ENCODE data around the gene COA6.
A peak's percentile ranks its signal among the peaks of the same experiment; 100 is the strongest.
"Not testable (repeated sequence)": the region's sequence is repeated elsewhere in the genome, so short reads cannot be mapped to it uniquely, and the experiment has no call there.

The COA6 gene

GRCh38 chr1:234372011-234372757 is 1.1 kb upstream of the COA6 start:
- Histone ChIP-seq H2AFZ (ENCODE audit: low read depth, low read length, severe bottlenecking) (no peak overlapping the region), H3K9me2 (replicated peaks; ENCODE audit: insufficient read depth, low read length) (no peaks in the 10 kb centered on the region), H3K9ac (ENCODE audit: low read length) (peak overlapping the region; percentile 77), H3K27ac (ENCODE audit: low read depth, low read length) (0 out of 2 replicates have a peak overlapping the region, but pooled peaks have one; percentile 87), H3K27me3 (ENCODE audit: low read length) (no peaks in the 10 kb centered on the region), H3K4me2 (ENCODE audit: low read depth, low read length, poor library complexity, severe bottlenecking) (peak overlapping the region; percentile 91), H3K79me2 (ENCODE audit: insufficient read depth, low read length) (peaks cover 35% of the 10 kb centered on the region; the same call in 1 of the 2 replicates), H4K20me1 (ENCODE audit: low read depth, low read length) (no peaks in the 10 kb centered on the region), H3K4me3 (ENCODE audit: insufficient read depth, low read length, poor library complexity, severe bottlenecking) (peak overlapping the region; percentile 77), H3K9me3 (ENCODE audit: insufficient read depth, low read length) (no peaks in the 10 kb centered on the region), H3K36me3 (ENCODE audit: low read length) (no peaks in the 10 kb centered on the region), H3F3A (ENCODE audit: insufficient read depth) (peaks cover 28% of the 10 kb centered on the region; the same call in 1 of the 2 replicates)
- no peak for TF ChIP-seq EZH2phosphoT487 (conservative IDR thresholded peaks at IDR 0.05; ENCODE audit: low read length)
- TF ChIP-seq, protein P1, sequence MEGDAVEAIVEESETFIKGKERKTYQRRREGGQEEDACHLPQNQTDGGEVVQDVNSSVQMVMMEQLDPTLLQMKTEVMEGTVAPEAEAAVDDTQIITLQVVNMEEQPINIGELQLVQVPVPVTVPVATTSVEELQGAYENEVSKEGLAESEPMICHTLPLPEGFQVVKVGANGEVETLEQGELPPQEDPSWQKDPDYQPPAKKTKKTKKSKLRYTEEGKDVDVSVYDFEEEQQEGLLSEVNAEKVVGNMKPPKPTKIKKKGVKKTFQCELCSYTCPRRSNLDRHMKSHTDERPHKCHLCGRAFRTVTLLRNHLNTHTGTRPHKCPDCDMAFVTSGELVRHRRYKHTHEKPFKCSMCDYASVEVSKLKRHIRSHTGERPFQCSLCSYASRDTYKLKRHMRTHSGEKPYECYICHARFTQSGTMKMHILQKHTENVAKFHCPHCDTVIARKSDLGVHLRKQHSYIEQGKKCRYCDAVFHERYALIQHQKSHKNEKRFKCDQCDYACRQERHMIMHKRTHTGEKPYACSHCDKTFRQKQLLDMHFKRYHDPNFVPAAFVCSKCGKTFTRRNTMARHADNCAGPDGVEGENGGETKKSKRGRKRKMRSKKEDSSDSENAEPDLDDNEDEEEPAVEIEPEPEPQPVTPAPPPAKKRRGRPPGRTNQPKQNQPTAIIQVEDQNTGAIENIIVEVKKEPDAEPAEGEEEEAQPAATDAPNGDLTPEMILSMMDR (IDR thresholded peaks at IDR 0.05; ENCODE audit: insufficient read depth, low read length, poor library complexity, severe bottlenecking) = no peak

DNA sequence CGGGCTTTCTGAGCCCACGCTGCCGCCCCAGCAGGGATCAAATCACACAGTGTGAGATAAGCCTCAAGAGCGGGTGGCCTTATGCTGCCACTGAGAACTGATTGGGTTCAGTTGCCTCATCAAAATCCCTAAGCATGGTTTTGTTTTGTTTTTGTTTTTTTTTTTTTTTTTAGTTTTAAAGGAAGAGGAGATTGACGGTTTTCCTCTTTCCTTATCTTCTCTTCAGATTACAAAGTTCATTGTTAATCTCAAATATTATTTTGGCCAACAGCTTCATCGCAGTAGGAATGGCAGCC is 651 bp downstream of the COA6 start:
- peak overlapping the region; percentile 78 for H2AFZ ChIP-seq (ENCODE audit: low read depth, low read length, severe bottlenecking)
- H3K4me3 ChIP-seq (ENCODE audit: insufficient read depth, low read length, poor library complexity, severe bottlenecking) = peak overlapping the region; percentile 77
- H3K9me3 ChIP-seq (ENCODE audit: insufficient read depth, low read length) = no peaks in the 10 kb centered on the region
- TF ChIP-seq EZH2phosphoT487 (conservative IDR thresholded peaks at IDR 0.05; ENCODE audit: low read length) = no peak
- TF ChIP-seq, protein P1 (IDR thresholded peaks at IDR 0.05; ENCODE audit: insufficient read depth, low read length, poor library complexity, severe bottlenecking) = no peak
- H3K4me2 ChIP-seq (ENCODE audit: low read depth, low read length, poor library complexity, severe bottlenecking) = peak overlapping the region; percentile 91
- H3K9ac ChIP-seq (ENCODE audit: low read length) = peak overlapping the region; percentile 77
- H3K79me2 ChIP-seq (ENCODE audit: insufficient read depth, low read length) = peaks cover 35% of the 10 kb centered on the region; the same call in 1 of the 2 replicates
- peak overlapping the region; percentile 87 for H3K27ac ChIP-seq (ENCODE audit: low read depth, low read length)
- no peaks in the 10 kb centered on the region for H4K20me1 ChIP-seq (ENCODE audit: low read depth, low read length)
- 0 out of 2 replicates have a peak, but pooled peaks cover 2% of the 10 kb centered on the region for H3K36me3 ChIP-seq (ENCODE audit: low read length)
- H3F3A ChIP-seq (ENCODE audit: insufficient read depth) = peaks cover 28% of the 10 kb centered on the region; the same call in 1 of the 2 replicates
- no peaks in the 10 kb centered on the region for H3K27me3 ChIP-seq (ENCODE audit: low read length)
- no peaks in the 10 kb centered on the region for H3K9me2 ChIP-seq (replicated peaks; ENCODE audit: insufficient read depth, low read length)

- H3F3A ChIP-seq (ENCODE audit: insufficient read depth) = peaks cover 27% of the 10 kb centered on the region; the same call in 1 of the 2 replicates
- TF ChIP-seq EZH2phosphoT487 (conservative IDR thresholded peaks at IDR 0.05; ENCODE audit: low read length) = no peak
- TF ChIP-seq, protein P1 (IDR thresholded peaks at IDR 0.05; ENCODE audit: insufficient read depth, low read length, poor library complexity, severe bottlenecking) = no peak
- H3K4me3 ChIP-seq (ENCODE audit: insufficient read depth, low read length, poor library complexity, severe bottlenecking) = no peak overlapping the region
- peaks cover 8% of the 10 kb centered on the region for H3K36me3 ChIP-seq (ENCODE audit: low read length)
- H3K9me2 ChIP-seq (replicated peaks; ENCODE audit: insufficient read depth, low read length) = no peaks in the 10 kb centered on the region
- H3K27me3 ChIP-seq (ENCODE audit: low read length) = no peaks in the 10 kb centered on the region
- H3K79me2 ChIP-seq (ENCODE audit: insufficient read depth, low read length) = peaks cover 45% of the 10 kb centered on the region; the same call in 1 of the 2 replicates
- H3K4me2 ChIP-seq (ENCODE audit: low read depth, low read length, poor library complexity, severe bottlenecking) = no peak overlapping the region
- H3K27ac ChIP-seq (ENCODE audit: low read depth, low read length) = no peak overlapping the region
- H3K9ac ChIP-seq (ENCODE audit: low read length) = no peak overlapping the region
- H4K20me1 ChIP-seq (ENCODE audit: low read depth, low read length) = no peaks in the 10 kb centered on the region
- H2AFZ ChIP-seq (ENCODE audit: low read depth, low read length, severe bottlenecking) = no peak overlapping the region
- no peaks in the 10 kb centered on the region for H3K9me3 ChIP-seq (ENCODE audit: insufficient read depth, low read length)
Measured at GRCh38 chr1:234375672-234376071, 2.4 kb downstream of the COA6 start.

- H3K79me2 ChIP-seq (ENCODE audit: insufficient read depth, low read length) = peaks cover 26% of the 10 kb centered on the region; the same call in 1 of the 2 replicates
- not testable (repeated sequence) for H3K9me3 ChIP-seq (ENCODE audit: insufficient read depth, low read length); H2AFZ ChIP-seq (ENCODE audit: low read depth, low read length, severe bottlenecking); H3K27me3 ChIP-seq (ENCODE audit: low read length); H3K9ac ChIP-seq (ENCODE audit: low read length); H3K9me2 ChIP-seq (replicated peaks; ENCODE audit: insufficient read depth, low read length); H3K4me3 ChIP-seq (ENCODE audit: insufficient read depth, low read length, poor library complexity, severe bottlenecking); H3K4me2 ChIP-seq (ENCODE audit: low read depth, low read length, poor library complexity, severe bottlenecking); H4K20me1 ChIP-seq (ENCODE audit: low read depth, low read length); H3K27ac ChIP-seq (ENCODE audit: low read depth, low read length); H3F3A ChIP-seq (ENCODE audit: insufficient read depth)
- H3K36me3 ChIP-seq (ENCODE audit: low read length) = peaks cover 18% of the 10 kb centered on the region
Measured at GRCh38 chr1:234379591-234380109, 6.4 kb downstream of the COA6 start.

Data from SU-DHL-6 (cell line).